ENCODE data around the gene DUSP1. TPM values are rescaled to one million over a fixed set of nuclear protein-coding genes. Genes with fewer than 3 reads are reported as not detected.

DUSP1 gene
- polyA plus RNA-seq, 1 donor (not counting 4 experiments of a cell fraction or from before 2014, with no cell fraction given): 174 TPM

DNA sequence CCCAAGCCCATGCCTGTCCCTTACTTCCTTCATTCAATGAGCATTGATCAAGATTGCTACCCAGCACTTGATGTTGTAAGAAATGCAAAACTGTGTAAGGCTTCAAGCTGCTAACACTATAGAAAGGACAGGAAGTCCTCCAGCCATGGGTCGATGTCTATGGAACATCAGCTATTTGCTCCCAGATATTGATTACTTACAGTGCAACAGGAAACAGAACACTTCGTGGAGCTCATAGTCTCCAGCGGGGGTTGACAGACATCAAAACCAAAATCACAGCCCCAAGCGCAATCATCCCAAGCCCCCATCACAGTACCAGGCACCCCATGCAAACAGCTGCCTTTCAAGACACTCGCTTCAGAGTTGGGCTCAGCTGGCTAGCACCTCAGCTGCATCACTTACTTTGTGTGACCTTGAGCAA lies 26.8 kb upstream of the DUSP1 start:
- Histone ChIP-seq H3K9me3 (ENCODE audit: control insufficient read depth, low read depth, low read length) (no peaks in the 10 kb centered on the region), H3K79me2 (ENCODE audit: control insufficient read depth, insufficient read depth, low read length) (no peaks in the 10 kb centered on the region), H3K27ac (ENCODE audit: control insufficient read depth, insufficient read depth, low read length) (peak overlapping the region; percentile 49), H4K20me1 (ENCODE audit: control insufficient read depth, extremely low read depth, insufficient read depth, low read length) (no peaks in the 10 kb centered on the region), H3K4me1 (ENCODE audit: control insufficient read depth, extremely low read depth, insufficient read depth, low read length) (peaks cover 48% of the 10 kb centered on the region), H3K4me2 (ENCODE audit: control insufficient read depth, extremely low read depth, insufficient read depth, low read depth, low read length) (peak overlapping the region; percentile 28), H3K9me1 (ENCODE audit: control insufficient read depth, extremely low read depth, insufficient read depth, low read length) (no peaks in the 10 kb centered on the region), H3K27me3 (ENCODE audit: control insufficient read depth, extremely low read depth, insufficient read depth, low read length) (no peaks in the 10 kb centered on the region), H2AFZ (ENCODE audit: control insufficient read depth, low read length) (no peak overlapping the region), H3K9ac (ENCODE audit: control insufficient read depth, extremely low read depth, insufficient read depth, low read length) (no peak overlapping the region), H3K36me3 (ENCODE audit: control insufficient read depth in 2 of 2, extremely low read depth in 1 of 2, insufficient read depth in 2 of 2, low read length in 2 of 2) (no peaks in the 10 kb centered on the region), H3K4me3 (ENCODE audit: control insufficient read depth in 2 of 3, extremely low read depth in 1 of 3, insufficient read depth in 2 of 3, low read depth in 1 of 3, low read length in 3 of 3) (no peak overlapping the region)
- FAIRE-seq (no peak), DNase-seq (ENCODE audit: low read depth, low spot score) (no peak)
- dilution Hi-C loops (cut with MboI; ENCODE audit: extremely low pct_ligation_motif_present, low sequenced_read_pairs): no loop called here
- no peak for TF ChIP-seq EZH2 (IDR thresholded peaks at IDR 0.05; ENCODE audit: low read length)
- TF ChIP-seq, protein P1, sequence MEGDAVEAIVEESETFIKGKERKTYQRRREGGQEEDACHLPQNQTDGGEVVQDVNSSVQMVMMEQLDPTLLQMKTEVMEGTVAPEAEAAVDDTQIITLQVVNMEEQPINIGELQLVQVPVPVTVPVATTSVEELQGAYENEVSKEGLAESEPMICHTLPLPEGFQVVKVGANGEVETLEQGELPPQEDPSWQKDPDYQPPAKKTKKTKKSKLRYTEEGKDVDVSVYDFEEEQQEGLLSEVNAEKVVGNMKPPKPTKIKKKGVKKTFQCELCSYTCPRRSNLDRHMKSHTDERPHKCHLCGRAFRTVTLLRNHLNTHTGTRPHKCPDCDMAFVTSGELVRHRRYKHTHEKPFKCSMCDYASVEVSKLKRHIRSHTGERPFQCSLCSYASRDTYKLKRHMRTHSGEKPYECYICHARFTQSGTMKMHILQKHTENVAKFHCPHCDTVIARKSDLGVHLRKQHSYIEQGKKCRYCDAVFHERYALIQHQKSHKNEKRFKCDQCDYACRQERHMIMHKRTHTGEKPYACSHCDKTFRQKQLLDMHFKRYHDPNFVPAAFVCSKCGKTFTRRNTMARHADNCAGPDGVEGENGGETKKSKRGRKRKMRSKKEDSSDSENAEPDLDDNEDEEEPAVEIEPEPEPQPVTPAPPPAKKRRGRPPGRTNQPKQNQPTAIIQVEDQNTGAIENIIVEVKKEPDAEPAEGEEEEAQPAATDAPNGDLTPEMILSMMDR (optimal IDR thresholded peaks at IDR 0.05 in 1 of 3, IDR thresholded peaks at IDR 0.05 in 1 of 3, conservative IDR thresholded peaks at IDR 0.05 in 1 of 3; ENCODE audit: extremely low read depth in 1 of 3, insufficient read depth in 2 of 3, low read length in 3 of 3): no peak

DNA sequence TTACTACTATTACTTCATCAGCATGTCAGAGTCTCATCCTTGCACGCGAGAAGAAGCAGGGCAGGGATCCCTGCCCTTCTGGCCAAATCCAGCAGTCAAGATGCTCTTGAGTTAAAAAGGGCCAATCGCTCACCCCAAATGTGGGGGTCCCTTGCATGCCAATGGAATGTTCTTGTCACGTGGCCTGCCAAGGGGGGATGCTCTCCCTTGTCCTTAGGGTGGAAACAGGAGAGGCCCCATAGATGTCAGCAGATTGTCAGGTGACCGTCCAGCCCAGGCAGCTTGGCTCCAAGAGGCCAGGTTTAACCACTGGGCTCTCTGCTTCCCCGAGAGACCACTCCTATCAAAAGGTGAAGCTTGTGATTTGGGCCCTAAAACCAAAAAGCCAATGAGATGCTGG lies 25.3 kb upstream of the DUSP1 start:
- FAIRE-seq: no peak
- Histone ChIP-seq H3K4me3 (ENCODE audit: control insufficient read depth in 2 of 3, extremely low read depth in 1 of 3, insufficient read depth in 2 of 3, low read depth in 1 of 3, low read length in 3 of 3) (no peak overlapping the region), H2AFZ (ENCODE audit: control insufficient read depth, low read length) (no peak overlapping the region), H3K4me2 (ENCODE audit: control insufficient read depth, extremely low read depth, insufficient read depth, low read depth, low read length) (no peak overlapping the region), H3K9me1 (ENCODE audit: control insufficient read depth, extremely low read depth, insufficient read depth, low read length) (no peaks in the 10 kb centered on the region), H4K20me1 (ENCODE audit: control insufficient read depth, extremely low read depth, insufficient read depth, low read length) (no peaks in the 10 kb centered on the region), H3K9me3 (ENCODE audit: control insufficient read depth, low read depth, low read length) (no peaks in the 10 kb centered on the region), H3K36me3 (ENCODE audit: control insufficient read depth in 2 of 2, extremely low read depth in 1 of 2, insufficient read depth in 2 of 2, low read length in 2 of 2) (no peaks in the 10 kb centered on the region), H3K9ac (ENCODE audit: control insufficient read depth, extremely low read depth, insufficient read depth, low read length) (no peak overlapping the region), H3K27ac (ENCODE audit: control insufficient read depth, insufficient read depth, low read length) (no peak overlapping the region), H3K27me3 (ENCODE audit: control insufficient read depth, extremely low read depth, insufficient read depth, low read length) (no peaks in the 10 kb centered on the region), H3K4me1 (ENCODE audit: control insufficient read depth, extremely low read depth, insufficient read depth, low read length) (peaks cover 35% of the 10 kb centered on the region), H3K79me2 (ENCODE audit: control insufficient read depth, insufficient read depth, low read length) (no peaks in the 10 kb centered on the region)
- dilution Hi-C loops (cut with MboI; ENCODE audit: extremely low pct_ligation_motif_present, low sequenced_read_pairs): no loop called here
- no peak for DNase-seq (ENCODE audit: low read depth, low spot score)
- TF ChIP-seq, protein P1 (optimal IDR thresholded peaks at IDR 0.05 in 1 of 3, IDR thresholded peaks at IDR 0.05 in 1 of 3, conservative IDR thresholded peaks at IDR 0.05 in 1 of 3; ENCODE audit: extremely low read depth in 1 of 3, insufficient read depth in 2 of 3, low read length in 3 of 3): no peak
- no peak for TF ChIP-seq EZH2 (IDR thresholded peaks at IDR 0.05; ENCODE audit: low read length)
